GM23248 (cell line): ENCODE data around the gene LGALS1. TPM values are rescaled to one million over a fixed set of nuclear protein-coding genes. Genes with fewer than 3 reads are reported as not detected.
"Not testable (repeated sequence)": the region's sequence is repeated elsewhere in the genome, so short reads cannot be mapped to it uniquely, and the experiment has no call there.

Experiments used
- DNase-seq: peaks from one replicate; pipeline ENCODE4 v3.0.0-alpha.2; 2015
- H2AFZ ChIP-seq: fragments of 200-600 bp; sonication (generic); 2 replicates; pipeline ENCODE4 v1.6.1; 2016; ENCODE audit warnings: antibody characterized with exemption
- H3F3A ChIP-seq: fragments of 200-600 bp; sonication (generic); 2 replicates; pipeline ENCODE4 v1.6.1; 2016; ENCODE audit warnings: mild to moderate bottlenecking, antibody characterized with exemption, mixed run types; ENCODE audit not compliant: insufficient read depth
- H3K27ac ChIP-seq: fragments of 200-600 bp; sonication (generic); 2 replicates; pipeline ENCODE4 v1.5.1; 2016; ENCODE audit warnings: mild to moderate bottlenecking
- H3K27me3 ChIP-seq: fragments of 200-600 bp; sonication (generic); replicated peaks from 2 replicates; pipeline ENCODE4 v1.6.1; 2016; ENCODE audit warnings: mild to moderate bottlenecking; ENCODE audit not compliant: insufficient read depth
- H3K36me3 ChIP-seq: fragments of 200-600 bp; sonication (generic); 2 replicates; pipeline ENCODE4 v1.6.1; 2016; ENCODE audit warnings: low read depth, mild to moderate bottlenecking
- H3K4me1 ChIP-seq: fragments of 200-600 bp; sonication (generic); 2 replicates; pipeline ENCODE4 v1.6.1; 2016; ENCODE audit warnings: mild to moderate bottlenecking; ENCODE audit not compliant: insufficient read depth
- H3K4me2 ChIP-seq: fragments of 200-600 bp; sonication (generic); one replicate; pipeline ENCODE4 v1.6.1; 2016; ENCODE audit warnings: mild to moderate bottlenecking; ENCODE audit not compliant: unreplicated experiment
- H3K4me3 ChIP-seq: fragments of 200-600 bp; sonication (generic); 2 replicates; pipeline ENCODE4 v1.5.1; 2016; ENCODE audit warnings: mild to moderate bottlenecking
- H3K79me2 ChIP-seq: fragments of 200-600 bp; sonication (generic); 2 replicates; pipeline ENCODE4 v1.6.1; 2016; ENCODE audit warnings: mild to moderate bottlenecking; ENCODE audit not compliant: insufficient read depth
- H3K9ac ChIP-seq: fragments of 200-600 bp; sonication (generic); 2 replicates; pipeline ENCODE4 v1.6.1; 2016; ENCODE audit warnings: mild to moderate bottlenecking
- H3K9me2 ChIP-seq: fragments of 200-600 bp; sonication (generic); 2 replicates; pipeline ENCODE4 v1.6.1; 2016; ENCODE audit warnings: mixed run types, mild to moderate bottlenecking, moderate library complexity; ENCODE audit not compliant: insufficient read depth
- H3K9me3 ChIP-seq: fragments of 200-600 bp; sonication (generic); one replicate; pipeline ENCODE4 v1.6.1; 2017; ENCODE audit warnings: low read depth
- H4K20me1 ChIP-seq: fragments of 200-600 bp; sonication (generic); 2 replicates; pipeline ENCODE4 v1.6.0; 2016; ENCODE audit not compliant: insufficient read depth
- EZH2 ChIP-seq: fragments of 200-600 bp; sonication (generic); IDR thresholded peaks from 2 replicates; pipeline ENCODE4 v1.6.1; 2018; ENCODE audit warnings: antibody characterized with exemption, mild to moderate bottlenecking; ENCODE audit not compliant: insufficient read depth, poor library complexity, severe bottlenecking
- EZH2phosphoT487 ChIP-seq: fragments of 200-600 bp; sonication (generic); IDR thresholded peaks from 2 replicates; pipeline ENCODE4 v1.6.1; 2018; ENCODE audit warnings: antibody characterized with exemption, moderate library complexity, mild to moderate bottlenecking, low read depth; ENCODE audit not compliant: insufficient read depth
- WGBS, 2 experiments: methylation state at CpG; one replicate each; pipeline ENCODE4 v1.1.6; 2015 to 2017; ENCODE audit warnings: low lambda C conversion rate in 2 of 2, low coverage in 1 of 2; ENCODE audit errors: missing lambda C conversion rate in 2 of 2; 5-methylcytosine and 5-hydroxymethylcytosine counted together
- in situ Hi-C: fragments of 300-500 bp; cut with MboI; formaldehyde crosslinking; loops from 2 replicates; pipeline ENCODE4 v1.15.0; 2020
- polyA plus RNA-seq: library from polyadenylated mRNA; unstranded; fragments of >200 nt; fragmentation: Nextera tagmentation; extraction: Ambion mirVana; gene quantifications from 2 replicates; pipeline ENCODE4 v1.2.1, GENCODE V29; 2016
- total RNA-seq: library from RNA; depleted of rRNA; stranded (reverse); fragments of >200 nt; shearing (Covaris generic); gene quantifications from 2 replicates; pipeline ENCODE4 v1.2.3, GENCODE V29; 2014

Gene LGALS1
- total and polyA plus RNA-seq, 2 experiments from 2014 or later: 5,290 to 6,984 TPM

DNA sequence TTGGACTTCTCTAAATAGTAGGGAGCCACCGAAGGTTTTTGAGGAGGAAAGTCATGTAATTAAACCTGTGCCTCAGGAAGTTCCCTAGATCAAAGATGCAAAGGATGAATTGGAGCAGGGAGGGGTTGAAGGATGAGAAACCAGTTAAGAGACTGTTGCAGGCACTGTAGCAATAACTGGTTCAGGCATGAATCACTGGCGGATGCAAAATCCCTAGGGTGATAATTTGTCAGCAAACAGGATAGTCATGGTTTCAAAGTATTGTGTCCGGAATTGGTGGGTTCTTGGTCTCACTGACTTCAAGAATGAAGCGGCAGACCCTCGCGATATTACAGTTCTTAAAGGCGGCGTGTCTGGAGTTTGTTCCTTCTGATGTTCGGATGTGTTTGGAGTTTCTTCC lies 41.3 kb downstream of the LGALS1 start:
- H3K79me2 ChIP-seq: no peaks in the 10 kb centered on the region
- no peaks in the 10 kb centered on the region for H4K20me1 ChIP-seq
- WGBS, 2 experiments: 80 to 81% methylated on average over 9 of the region's 9 CpGs
- no peaks in the 10 kb centered on the region for H3K9me2 ChIP-seq
- H3F3A ChIP-seq: no peaks in the 10 kb centered on the region
- H3K9me3 ChIP-seq: no peaks in the 10 kb centered on the region
- TF ChIP-seq EZH2 (no peak), EZH2phosphoT487 (no peak)
- no peaks in the 10 kb centered on the region for H3K27me3 ChIP-seq
- peak; percentile 91 for DNase-seq
- peak overlapping the region; percentile 55 for H3K27ac ChIP-seq
- H3K4me2 ChIP-seq: no peak overlapping the region
- no peaks in the 10 kb centered on the region for H3K36me3 ChIP-seq
- H3K4me1 ChIP-seq: peaks cover 8% of the 10 kb centered on the region; the same call in 1 of the 2 replicates
- H2AFZ ChIP-seq: no peak overlapping the region
- no peak overlapping the region for H3K4me3 ChIP-seq
- in situ Hi-C loops: no loop called here
- no peak overlapping the region for H3K9ac ChIP-seq

DNA sequence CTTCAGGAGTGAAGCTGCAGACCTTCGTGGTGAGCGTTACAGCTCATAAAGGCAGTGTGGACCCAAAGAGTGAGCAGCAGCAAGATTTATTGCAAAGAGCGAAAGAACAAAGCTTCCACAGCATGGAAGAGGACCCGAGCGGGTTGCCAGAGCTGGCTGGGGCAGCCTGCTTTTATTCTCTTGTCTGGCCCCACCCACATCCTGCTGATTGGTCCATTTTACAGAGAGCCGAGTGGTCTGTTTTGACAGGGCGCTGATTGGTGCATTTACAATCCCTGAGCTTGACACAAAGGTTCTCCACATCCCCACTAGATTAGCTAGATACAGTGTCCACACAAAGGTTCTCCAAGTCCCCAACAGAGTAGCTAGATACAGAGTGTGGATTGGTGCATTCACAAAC lies 41.8 kb downstream of the LGALS1 start:
- 77 to 82% methylated on average over 7 of the region's 7 CpGs for WGBS, 2 experiments
- peak overlapping the region; percentile 35; the same call in 1 of the 2 replicates for H3K27ac ChIP-seq

DNA sequence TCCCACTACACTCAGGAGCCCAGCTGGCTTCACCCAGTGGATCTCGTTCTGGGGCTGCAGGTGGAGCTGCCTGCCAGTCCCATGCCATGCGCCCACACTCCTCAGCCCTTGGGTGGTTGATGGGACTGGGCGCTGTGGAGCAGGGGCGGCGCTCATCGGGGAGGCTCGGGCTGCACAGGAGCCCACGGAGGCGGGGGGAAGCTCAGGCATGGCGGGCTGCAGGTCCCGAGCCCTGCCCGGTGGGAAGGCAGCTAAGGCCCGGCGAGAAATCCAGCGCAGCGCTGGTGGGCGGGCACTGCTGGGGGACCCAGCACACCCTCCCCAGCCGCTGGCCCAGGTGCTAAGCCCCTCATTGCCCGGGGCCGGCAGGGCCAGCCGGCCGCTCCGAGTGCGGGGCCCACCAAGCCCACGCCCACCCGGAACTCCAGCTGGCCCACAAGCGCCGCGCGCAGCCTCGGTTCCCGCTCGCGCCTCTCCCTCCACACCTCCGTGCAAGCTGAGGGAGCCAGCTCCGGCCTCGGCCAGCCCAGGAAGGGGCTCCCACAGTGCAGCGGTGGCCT lies 42.4 kb downstream of the LGALS1 start:
- H3K9me3 ChIP-seq, H3K9me2 ChIP-seq, H3K9ac ChIP-seq, DNase-seq, H3K27ac ChIP-seq, H3K36me3 ChIP-seq, H3F3A ChIP-seq, H4K20me1 ChIP-seq, H3K79me2 ChIP-seq, in situ Hi-C loops, H2AFZ ChIP-seq, H3K27me3 ChIP-seq, H3K4me1 ChIP-seq, H3K4me3 ChIP-seq, H3K4me2 ChIP-seq: not testable (repeated sequence)
- WGBS, 2 experiments: 96% methylated on average over 23 to 38 of the region's 38 CpGs

More for the DNA sequence above, 41.8 kb downstream of the LGALS1 start:
- H3K4me1 ChIP-seq, H3F3A ChIP-seq, H3K9ac ChIP-seq, H2AFZ ChIP-seq, in situ Hi-C loops, H3K79me2 ChIP-seq, H3K9me3 ChIP-seq, H3K27me3 ChIP-seq, H3K4me2 ChIP-seq, H4K20me1 ChIP-seq, H3K4me3 ChIP-seq, H3K36me3 ChIP-seq, DNase-seq, H3K9me2 ChIP-seq: not testable (repeated sequence)

DNA sequence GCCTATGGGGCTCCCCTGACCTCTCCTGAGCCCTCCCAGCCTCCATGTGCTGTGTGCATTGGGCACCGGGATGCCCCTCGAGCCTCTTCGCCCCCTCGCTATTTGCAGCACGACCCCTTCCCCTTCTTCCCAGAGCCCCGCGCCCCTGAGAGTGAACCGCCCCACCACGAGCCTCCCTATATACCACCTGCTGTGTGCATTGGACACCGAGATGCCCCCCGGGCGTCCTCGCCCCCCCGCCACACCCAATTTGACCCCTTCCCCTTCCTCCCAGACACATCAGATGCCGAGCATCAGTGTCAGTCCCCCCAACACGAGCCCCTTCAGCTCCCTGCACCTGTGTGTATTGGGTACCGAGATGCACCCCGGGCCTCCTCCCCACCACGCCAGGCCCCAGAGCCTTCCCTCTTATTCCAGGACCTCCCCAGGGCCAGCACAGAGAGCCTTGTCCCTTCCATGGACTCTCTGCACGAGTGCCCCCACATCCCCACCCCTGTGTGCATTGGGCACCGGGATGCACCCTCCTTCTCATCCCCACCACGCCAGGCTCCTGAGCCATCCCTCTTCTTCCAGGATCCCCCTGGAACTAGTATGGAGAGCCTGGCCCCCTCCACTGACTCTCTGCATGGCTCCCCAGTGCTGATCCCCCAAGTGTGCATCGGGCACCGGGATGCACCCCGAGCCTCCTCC lies 50.3 kb downstream of the LGALS1 start:
- Histone ChIP-seq H3K4me1 (peaks cover 9% of the 10 kb centered on the region; the same call in 1 of the 2 replicates), H3K79me2 (no peaks in the 10 kb centered on the region), H3K9ac (no peak overlapping the region), H2AFZ (no peak overlapping the region), H3K9me2 (no peaks in the 10 kb centered on the region), H3K4me3 (no peak overlapping the region), H3K27ac (no peak overlapping the region), H3K27me3 (no peaks in the 10 kb centered on the region), H4K20me1 (no peaks in the 10 kb centered on the region), H3K36me3 (no peaks in the 10 kb centered on the region), H3K9me3 (no peaks in the 10 kb centered on the region), H3F3A (no peaks in the 10 kb centered on the region), H3K4me2 (no peak overlapping the region)
- in situ Hi-C loops: no loop called here
- TF ChIP-seq EZH2 (no peak), EZH2phosphoT487 (no peak)
- WGBS, 2 experiments: 80 to 87% methylated on average over 10 to 25 of the region's 25 CpGs
- no peak for DNase-seq
